ENCODE measurements around the gene ITGAE.
A peak's percentile ranks its signal among the peaks of the same experiment; 100 is the strongest.

The ITGAE gene

DNA sequence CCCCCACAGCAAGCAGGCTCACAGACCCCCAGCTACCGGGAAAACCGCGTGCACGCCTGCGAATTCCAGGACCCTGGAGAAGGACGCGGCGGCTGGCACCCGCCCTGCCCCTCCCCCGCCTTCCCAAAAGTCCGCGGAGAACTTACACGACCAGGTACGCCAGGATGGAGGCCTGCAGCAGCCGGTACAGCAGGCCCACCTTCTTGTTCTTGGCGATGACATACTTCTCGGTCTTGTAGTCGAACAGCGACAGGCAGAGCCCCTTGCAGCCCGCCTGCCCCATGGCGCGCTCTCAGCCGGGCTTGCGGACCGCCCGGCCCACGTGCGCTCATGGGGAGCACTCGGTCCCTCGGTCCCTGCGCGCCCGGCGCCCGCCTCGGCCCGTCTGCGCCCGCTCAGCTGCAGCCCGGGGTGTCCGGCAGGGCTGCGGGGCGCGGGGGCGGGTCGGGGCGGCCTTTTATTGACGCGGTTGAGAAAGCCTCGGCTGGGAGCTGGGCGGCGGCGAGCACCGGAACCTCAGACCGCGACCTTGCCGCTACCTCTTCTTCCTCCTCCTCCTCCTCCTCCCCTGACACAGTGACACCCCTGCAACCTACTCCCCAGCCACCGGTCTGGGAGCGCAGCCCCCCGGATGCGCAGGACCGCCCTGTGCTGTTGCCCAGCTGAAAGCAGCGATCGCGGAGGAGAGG, 105.1 kb downstream of the ITGAE start, which contains the start of gene P2RX5 (continued):
- TF ChIP-seq ZNF513 (tag by site-specific recombination; IDR thresholded peaks at IDR 0.05) (peak; percentile 78), ZBTB7A (tag by site-specific recombination; IDR thresholded peaks at IDR 0.05; ENCODE audit: low read depth) (0 out of 2 replicates have a peak, but pooled peaks have one; percentile 48), ZNF785 (tag by site-specific recombination; IDR thresholded peaks at IDR 0.05) (no peak), BCL11B (tag by site-specific recombination; IDR thresholded peaks at IDR 0.05; ENCODE audit: low read depth) (no peak), ZNF2 (tag by site-specific recombination; IDR thresholded peaks at IDR 0.05) (no peak), OVOL3 (tag by site-specific recombination; IDR thresholded peaks at IDR 0.05) (no peak), ZBTB20 (tag by site-specific recombination; IDR thresholded peaks at IDR 0.05) (peak; percentile 17; the same call in 1 of the 2 replicates), ZNF426 (tag by site-specific recombination; IDR thresholded peaks at IDR 0.05) (no peak), SP3 (tag by site-specific recombination; IDR thresholded peaks at IDR 0.05) (no peak), BCL11A (tag by site-specific recombination; IDR thresholded peaks at IDR 0.05; ENCODE audit: low read depth) (no peak), ZBTB8A (tag by site-specific recombination; IDR thresholded peaks at IDR 0.05) (peak; percentile 52; the same call in 1 of the 2 replicates), SP7 (tag by site-specific recombination; IDR thresholded peaks at IDR 0.05) (0 out of 2 replicates have a peak, but pooled peaks have one; percentile 16)
- TF ChIP-seq, protein P1, sequence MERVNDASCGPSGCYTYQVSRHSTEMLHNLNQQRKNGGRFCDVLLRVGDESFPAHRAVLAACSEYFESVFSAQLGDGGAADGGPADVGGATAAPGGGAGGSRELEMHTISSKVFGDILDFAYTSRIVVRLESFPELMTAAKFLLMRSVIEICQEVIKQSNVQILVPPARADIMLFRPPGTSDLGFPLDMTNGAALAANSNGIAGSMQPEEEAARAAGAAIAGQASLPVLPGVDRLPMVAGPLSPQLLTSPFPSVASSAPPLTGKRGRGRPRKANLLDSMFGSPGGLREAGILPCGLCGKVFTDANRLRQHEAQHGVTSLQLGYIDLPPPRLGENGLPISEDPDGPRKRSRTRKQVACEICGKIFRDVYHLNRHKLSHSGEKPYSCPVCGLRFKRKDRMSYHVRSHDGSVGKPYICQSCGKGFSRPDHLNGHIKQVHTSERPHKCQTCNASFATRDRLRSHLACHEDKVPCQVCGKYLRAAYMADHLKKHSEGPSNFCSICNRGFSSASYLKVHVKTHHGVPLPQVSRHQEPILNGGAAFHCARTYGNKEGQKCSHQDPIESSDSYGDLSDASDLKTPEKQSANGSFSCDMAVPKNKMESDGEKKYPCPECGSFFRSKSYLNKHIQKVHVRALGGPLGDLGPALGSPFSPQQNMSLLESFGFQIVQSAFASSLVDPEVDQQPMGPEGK (tag by site-specific recombination; IDR thresholded peaks at IDR 0.05): peak; percentile 49
- TF ChIP-seq, protein P2, sequence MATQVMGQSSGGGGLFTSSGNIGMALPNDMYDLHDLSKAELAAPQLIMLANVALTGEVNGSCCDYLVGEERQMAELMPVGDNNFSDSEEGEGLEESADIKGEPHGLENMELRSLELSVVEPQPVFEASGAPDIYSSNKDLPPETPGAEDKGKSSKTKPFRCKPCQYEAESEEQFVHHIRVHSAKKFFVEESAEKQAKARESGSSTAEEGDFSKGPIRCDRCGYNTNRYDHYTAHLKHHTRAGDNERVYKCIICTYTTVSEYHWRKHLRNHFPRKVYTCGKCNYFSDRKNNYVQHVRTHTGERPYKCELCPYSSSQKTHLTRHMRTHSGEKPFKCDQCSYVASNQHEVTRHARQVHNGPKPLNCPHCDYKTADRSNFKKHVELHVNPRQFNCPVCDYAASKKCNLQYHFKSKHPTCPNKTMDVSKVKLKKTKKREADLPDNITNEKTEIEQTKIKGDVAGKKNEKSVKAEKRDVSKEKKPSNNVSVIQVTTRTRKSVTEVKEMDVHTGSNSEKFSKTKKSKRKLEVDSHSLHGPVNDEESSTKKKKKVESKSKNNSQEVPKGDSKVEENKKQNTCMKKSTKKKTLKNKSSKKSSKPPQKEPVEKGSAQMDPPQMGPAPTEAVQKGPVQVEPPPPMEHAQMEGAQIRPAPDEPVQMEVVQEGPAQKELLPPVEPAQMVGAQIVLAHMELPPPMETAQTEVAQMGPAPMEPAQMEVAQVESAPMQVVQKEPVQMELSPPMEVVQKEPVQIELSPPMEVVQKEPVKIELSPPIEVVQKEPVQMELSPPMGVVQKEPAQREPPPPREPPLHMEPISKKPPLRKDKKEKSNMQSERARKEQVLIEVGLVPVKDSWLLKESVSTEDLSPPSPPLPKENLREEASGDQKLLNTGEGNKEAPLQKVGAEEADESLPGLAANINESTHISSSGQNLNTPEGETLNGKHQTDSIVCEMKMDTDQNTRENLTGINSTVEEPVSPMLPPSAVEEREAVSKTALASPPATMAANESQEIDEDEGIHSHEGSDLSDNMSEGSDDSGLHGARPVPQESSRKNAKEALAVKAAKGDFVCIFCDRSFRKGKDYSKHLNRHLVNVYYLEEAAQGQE (tag by site-specific recombination; IDR thresholded peaks at IDR 0.05): peak; percentile 93

DNA sequence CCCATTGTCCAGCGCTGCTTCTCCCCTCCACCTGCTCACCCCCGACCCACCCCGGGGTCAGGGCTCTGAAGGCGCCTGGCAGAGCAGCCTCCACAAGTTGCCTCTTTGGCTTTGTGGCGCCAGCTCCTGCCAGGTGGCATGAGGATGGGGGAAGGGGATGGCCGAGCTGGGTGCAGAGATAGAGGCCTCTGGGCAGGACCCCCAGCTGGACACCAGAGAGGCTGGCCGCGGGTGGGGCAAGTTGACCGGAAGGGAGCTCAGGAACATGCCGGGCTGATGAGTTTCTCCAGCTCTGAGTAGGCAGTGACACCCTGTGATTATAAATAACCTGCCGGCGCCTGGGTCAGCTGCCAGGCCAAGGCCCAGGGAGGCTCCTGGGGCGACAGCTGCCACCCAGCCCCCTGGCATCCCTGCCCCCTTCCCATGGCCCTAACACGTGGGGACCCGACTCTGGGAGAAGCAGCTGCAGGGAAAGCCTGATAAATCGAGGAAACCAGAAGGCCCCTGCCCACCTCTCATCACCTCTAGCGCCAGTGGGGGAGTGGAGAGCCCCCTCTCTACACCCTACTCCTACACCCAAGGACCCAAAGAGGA, 105.8 kb downstream of the ITGAE start:
- POLR2A ChIA-PET: interaction anchor here (1.1 to 2.0 kb wide), 2 partner anchors 28 to 59 kb away, joined by 4 read pairs; partner anchors contain the start of genes CTNS, HASPIN and SHPK
- no peaks in the 10 kb centered on the region; a peak in 1 of 3 replicates for H3K36me3 ChIP-seq (ENCODE audit: control insufficient read depth in 2 of 2, insufficient read depth in 1 of 2, low read length in 2 of 2)
- H3K9me3 ChIP-seq (ENCODE audit: control insufficient read depth, insufficient read depth, low read depth, low read length): no peaks in the 10 kb centered on the region
- CTCF ChIA-PET: interaction anchor here (0.5 to 1.1 kb wide), 3 partner anchors 12 to 112 kb away, joined by 3 to 8 read pairs (median 3); no protein-coding TSS in a partner anchor
- TF ChIP-seq GLIS1 (tag by site-specific recombination; IDR thresholded peaks at IDR 0.05) (0 out of 2 replicates have a peak, but pooled peaks have one; percentile 9), KLF1 (tag by site-specific recombination; IDR thresholded peaks at IDR 0.05) (no peak)
- H3K27ac ChIP-seq (ENCODE audit: extremely low read depth, low read depth, low read length): no peak overlapping the region
- peak overlapping the region; percentile 41 for H3K4me3 ChIP-seq (ENCODE audit: low read depth, low read length)
- H3K4me1 ChIP-seq (ENCODE audit: control insufficient read depth, insufficient read depth, low read length): no peaks in the 10 kb centered on the region; the same call in 1 of the 2 replicates

All from HEK293 (cell line).